Mesenchymal stem cell (in vitro differentiated cells and primary cell): ENCODE data around the gene ABCD4.

Source experiments
- DNase-seq: peaks from one replicate; pipeline ENCODE4 v3.0.0-alpha.2; 2013
- H2AFZ ChIP-seq: one replicate; pipeline ENCODE4 v1.6.1; 2013; ENCODE audit warnings: low read depth, mild to moderate bottlenecking, control low read depth, inconsistent platforms, low read length, moderate library complexity
- H2AK5ac ChIP-seq: 2 replicates; pipeline ENCODE4 v1.6.1; 2013; ENCODE audit warnings: low read length, moderate library complexity, mild to moderate bottlenecking, inconsistent platforms; ENCODE audit not compliant: severe bottlenecking
- H2BK120ac ChIP-seq: one replicate; pipeline ENCODE4 v1.6.1; 2013; ENCODE audit warnings: low read depth, mild to moderate bottlenecking, inconsistent platforms, low read length, moderate library complexity
- H2BK12ac ChIP-seq, 2 experiments: one replicate each; pipeline ENCODE4 v1.6.1; 2013; ENCODE audit warnings: inconsistent platforms in 2 of 2, low read length in 2 of 2, mild to moderate bottlenecking in 2 of 2, moderate library complexity in 2 of 2, control low read depth in 1 of 2
- H2BK15ac ChIP-seq: one replicate; pipeline ENCODE4 v1.6.1; 2013; ENCODE audit warnings: mild to moderate bottlenecking, low read depth, inconsistent platforms; ENCODE audit not compliant: poor library complexity, severe bottlenecking
- H2BK5ac ChIP-seq: 2 replicates; pipeline ENCODE4 v1.6.1; 2013; ENCODE audit warnings: low read depth, mild to moderate bottlenecking, low read length, control low read depth, inconsistent platforms; ENCODE audit not compliant: poor library complexity, severe bottlenecking
- H3K14ac ChIP-seq, 2 experiments: one replicate each; pipeline ENCODE4 v1.6.1; 2013; ENCODE audit warnings: inconsistent platforms in 2 of 2, low read length in 2 of 2, control low read depth in 1 of 2, mild to moderate bottlenecking in 1 of 2, moderate library complexity in 1 of 2
- H3K18ac ChIP-seq, 2 experiments: one replicate each; pipeline ENCODE4 v1.6.1; 2013; ENCODE audit warnings: inconsistent platforms in 2 of 2, low read length in 2 of 2, control low read depth in 1 of 2, low read depth in 1 of 2, mild to moderate bottlenecking in 1 of 2
- H3K23ac ChIP-seq, 2 experiments: one replicate each; pipeline ENCODE4 v1.6.1; 2013; ENCODE audit warnings: inconsistent platforms in 2 of 2, low read length in 2 of 2, mild to moderate bottlenecking in 2 of 2, moderate library complexity in 2 of 2, control low read depth in 1 of 2
- H3K27ac ChIP-seq: 2 replicates; pipeline ENCODE4 v1.5.1; 2013; ENCODE audit warnings: mild to moderate bottlenecking, moderate library complexity, low read length, control low read depth, inconsistent platforms; ENCODE audit not compliant: poor library complexity, severe bottlenecking
- H3K27me3 ChIP-seq, 2 experiments: 2 replicates each; pipeline versions ENCODE4 v1.6.1 to v1.7.0; 2013; ENCODE audit warnings: low read length in 2 of 2, mild to moderate bottlenecking in 2 of 2, moderate library complexity in 2 of 2, control low read depth in 1 of 2, inconsistent platforms in 1 of 2; ENCODE audit not compliant: control insufficient read depth in 1 of 2, insufficient read depth in 1 of 2
- H3K36me3 ChIP-seq, 2 experiments: 2 replicates each; pipeline versions ENCODE4 v1.6.1 to v1.7.0; 2013; ENCODE audit warnings: low read length in 2 of 2, control low read depth in 1 of 2, inconsistent platforms in 1 of 2, low read depth in 1 of 2, mild to moderate bottlenecking in 1 of 2; ENCODE audit not compliant: insufficient read depth in 2 of 2, control insufficient read depth in 1 of 2
- H3K4ac ChIP-seq, 2 experiments: one replicate each; pipeline ENCODE4 v1.6.1; 2013; ENCODE audit warnings: inconsistent platforms in 2 of 2, low read length in 2 of 2, mild to moderate bottlenecking in 2 of 2, moderate library complexity in 2 of 2, control low read depth in 1 of 2, low read depth in 1 of 2
- H3K4me1 ChIP-seq: 2 replicates; pipeline ENCODE4 v1.6.1; 2013; ENCODE audit warnings: low read depth, low read length, control low read depth; ENCODE audit not compliant: control insufficient read depth, insufficient read depth
- H3K4me2 ChIP-seq: 2 replicates; pipeline ENCODE4 v1.6.1; 2013; ENCODE audit warnings: low read length, mild to moderate bottlenecking, inconsistent platforms; ENCODE audit not compliant: poor library complexity, severe bottlenecking
- H3K4me3 ChIP-seq, 2 experiments: 2 replicates each; pipeline versions ENCODE4 v1.5.1 to v1.7.0; 2013; ENCODE audit warnings: low read length in 2 of 2, mild to moderate bottlenecking in 2 of 2, control low read depth in 1 of 2, low read depth in 1 of 2; ENCODE audit not compliant: insufficient read depth in 1 of 2
- H3K79me1 ChIP-seq: replicated peaks from 2 replicates; pipeline ENCODE4 v1.6.1; 2013; ENCODE audit warnings: mild to moderate bottlenecking, control low read depth, low read length, inconsistent platforms; ENCODE audit not compliant: poor library complexity, severe bottlenecking
- H3K9ac ChIP-seq: 2 replicates; pipeline ENCODE4 v1.7.0; 2013; ENCODE audit warnings: mild to moderate bottlenecking, low read length, moderate library complexity
- H3K9me3 ChIP-seq: 2 replicates; pipeline ENCODE4 v1.7.0; 2013; ENCODE audit warnings: mild to moderate bottlenecking, low read length; ENCODE audit not compliant: control insufficient read depth
- H4K8ac ChIP-seq: one replicate; pipeline ENCODE4 v1.6.1; 2013; ENCODE audit warnings: inconsistent platforms, mild to moderate bottlenecking, low read length, moderate library complexity
- H4K91ac ChIP-seq: one replicate; pipeline ENCODE4 v1.6.1; 2013; ENCODE audit warnings: mild to moderate bottlenecking, low read length, inconsistent platforms
- WGBS: methylation state at CpG from one replicate; pipeline ENCODE4 v1.1.7; 2013; ENCODE audit warnings: mixed read lengths; 5-methylcytosine and 5-hydroxymethylcytosine counted together

ABCD4 gene

GRCh38 chr14:74325446-74325845 lies 22.7 kb upstream of the ABCD4 start:
- H3K79me1 ChIP-seq, result no peaks in the 10 kb centered on the region
- no peak overlapping the region for H2AK5ac ChIP-seq
- H2AFZ ChIP-seq, result no peak overlapping the region
- WGBS, result 73% methylated on average over 3 of the region's 3 CpGs
- peaks cover 24 to 37% of the 10 kb centered on the region in 2 experiments for H3K27me3 ChIP-seq
- H3K9me3 ChIP-seq, result no peaks in the 10 kb centered on the region
- H2BK12ac ChIP-seq, result no peak overlapping the region
- no peak overlapping the region for H2BK5ac ChIP-seq
- H3K27ac ChIP-seq, result no peak overlapping the region
- H3K9ac ChIP-seq, result no peak overlapping the region
- H3K4ac ChIP-seq, result no peak overlapping the region
- no peak overlapping the region for H4K8ac ChIP-seq
- H3K4me3 ChIP-seq, result no peak overlapping the region
- no peak overlapping the region for H3K4me2 ChIP-seq
- no peak overlapping the region for H2BK120ac ChIP-seq
- no peak overlapping the region for H3K14ac ChIP-seq
- H2BK15ac ChIP-seq, result no peak overlapping the region
- DNase-seq, result no peak
- no peak overlapping the region for H3K18ac ChIP-seq
- H3K23ac ChIP-seq, result no peak overlapping the region
- peaks cover 7% of the 10 kb centered on the region for H3K4me1 ChIP-seq
- no peaks in the 10 kb centered on the region for H3K36me3 ChIP-seq
- no peak overlapping the region for H4K91ac ChIP-seq

DNA sequence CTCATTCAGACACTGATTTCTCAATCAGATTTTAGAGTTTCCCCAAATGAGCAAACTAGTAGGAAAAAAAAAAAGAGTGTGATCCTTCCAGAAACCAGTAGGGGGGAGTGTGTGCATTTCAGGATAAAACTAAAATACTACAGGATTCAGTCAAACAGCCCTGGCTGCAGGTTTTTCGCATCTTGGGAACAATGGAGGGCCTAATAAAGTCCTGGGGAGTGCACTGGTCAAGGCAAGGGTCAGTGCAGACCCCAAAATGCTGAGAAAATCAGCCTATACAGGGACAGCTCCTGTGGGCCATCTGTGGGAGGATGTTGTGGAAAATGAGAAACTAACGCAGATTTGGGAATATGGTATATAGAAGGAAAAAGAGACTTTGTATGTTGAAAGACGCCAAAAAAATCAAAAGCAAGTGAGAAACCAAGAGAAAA lies 22.2 kb upstream of the ABCD4 start:
- 63% methylated on average over 2 of the region's 3 CpGs for whole genome bisulfite sequencing
- H3K36me3 ChIP-seq, result no peaks in the 10 kb centered on the region
- no peak overlapping the region for H2AK5ac ChIP-seq
- no peak overlapping the region for H3K4ac ChIP-seq
- H3K27ac ChIP-seq, result no peak overlapping the region
- H4K91ac ChIP-seq, result no peak overlapping the region
- peaks cover 24 to 37% of the 10 kb centered on the region in 2 experiments for H3K27me3 ChIP-seq
- no peak overlapping the region for H2BK15ac ChIP-seq
- no peak overlapping the region for H3K4me3 ChIP-seq
- no peak overlapping the region for H3K4me2 ChIP-seq
- no peaks in the 10 kb centered on the region for H3K9me3 ChIP-seq
- no peak overlapping the region for H3K23ac ChIP-seq
- no peak overlapping the region for H2BK5ac ChIP-seq
- no peak overlapping the region for H4K8ac ChIP-seq
- no peaks in the 10 kb centered on the region for H3K79me1 ChIP-seq
- H3K9ac ChIP-seq, result no peak overlapping the region
- H2BK120ac ChIP-seq, result no peak overlapping the region
- no peak overlapping the region for H2BK12ac ChIP-seq
- peaks cover 7% of the 10 kb centered on the region for H3K4me1 ChIP-seq
- no peak overlapping the region for H3K18ac ChIP-seq
- H3K14ac ChIP-seq, result no peak overlapping the region
- peak; percentile 46 for DNase-seq
- H2AFZ ChIP-seq, result no peak overlapping the region

- Histone ChIP-seq H2AFZ (no peak overlapping the region), H3K4ac (no peak overlapping the region), H3K14ac (no peak overlapping the region), H3K18ac (no peak overlapping the region), H3K9ac (no peak overlapping the region), H3K4me3 (no peak overlapping the region), H2AK5ac (no peak overlapping the region), H3K9me3 (no peaks in the 10 kb centered on the region), H3K23ac (no peak overlapping the region), H3K4me1 (no peaks in the 10 kb centered on the region), H3K27me3 (peaks cover 4 to 18% of the 10 kb centered on the region in 2 experiments), H2BK15ac (no peak overlapping the region), H2BK5ac (no peak overlapping the region), H2BK12ac (no peak overlapping the region), H2BK120ac (no peak overlapping the region), H3K4me2 (no peak overlapping the region), H4K91ac (no peak overlapping the region), H4K8ac (no peak overlapping the region), H3K79me1 (no peaks in the 10 kb centered on the region), H3K36me3 (no peaks in the 10 kb centered on the region), H3K27ac (peak overlapping the region; percentile 45)
- 96% methylated on average over 4 of the region's 4 CpGs for WGBS
- DNase-seq, result no peak
Measured at GRCh38 chr14:74314576-74314975, 11.8 kb upstream of the ABCD4 start.

DNA sequence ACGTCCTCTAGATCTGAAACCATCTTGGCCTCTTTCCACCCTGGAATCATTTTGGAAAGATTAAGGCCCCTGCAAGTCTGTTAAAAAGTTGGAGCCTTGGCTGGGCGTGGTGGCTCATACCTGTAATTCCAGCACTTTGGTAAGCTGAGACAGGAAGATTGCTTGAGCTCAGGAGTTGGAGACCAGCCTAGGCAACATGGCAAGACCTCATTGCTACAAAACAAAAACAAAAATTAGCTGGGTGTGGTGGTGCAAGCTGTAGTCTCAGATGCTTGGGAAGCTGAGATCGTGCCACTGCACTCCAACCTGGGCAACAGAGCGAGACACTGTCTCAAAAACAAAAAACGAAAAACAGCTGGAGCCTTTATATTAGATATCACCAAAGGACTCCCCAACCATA lies 10.9 kb upstream of the ABCD4 start:
- H3K27me3 ChIP-seq, result peaks cover 4 to 13% of the 10 kb centered on the region in 2 experiments
- 83% methylated on average over 3 of the region's 5 CpGs for WGBS

More for the DNA sequence above, 10.9 kb upstream of the ABCD4 start:
- DNase-seq, result no peak
- no peak overlapping the region for H3K18ac ChIP-seq
- no peaks in the 10 kb centered on the region for H3K9me3 ChIP-seq
- H3K4me3 ChIP-seq, result no peak overlapping the region
- no peak overlapping the region for H3K14ac ChIP-seq
- no peak overlapping the region for H3K4ac ChIP-seq
- H2AFZ ChIP-seq, result no peak overlapping the region
- no peak overlapping the region for H2BK12ac ChIP-seq
- no peak overlapping the region for H4K8ac ChIP-seq
- H3K79me1 ChIP-seq, result no peaks in the 10 kb centered on the region
- no peak overlapping the region for H3K4me2 ChIP-seq
- H3K4me1 ChIP-seq, result no peaks in the 10 kb centered on the region
- no peak overlapping the region for H2BK120ac ChIP-seq
- H2BK15ac ChIP-seq, result no peak overlapping the region
- no peak overlapping the region for H3K23ac ChIP-seq
- H2AK5ac ChIP-seq, result no peak overlapping the region
- H3K27ac ChIP-seq, result no peak overlapping the region
- H2BK5ac ChIP-seq, result no peak overlapping the region
- H3K9ac ChIP-seq, result no peak overlapping the region
- H3K36me3 ChIP-seq, result no peaks in the 10 kb centered on the region
- H4K91ac ChIP-seq, result no peak overlapping the region
